Smooth muscle cell of the brain vasculature (primary cell): ENCODE data around the gene LRBA.
"Not testable (repeated sequence)": the region's sequence is repeated elsewhere in the genome, so short reads cannot be mapped to it uniquely, and the experiment has no call there.

Experiments used
- DNase-seq: peaks from one replicate; pipeline ENCODE4 v3.0.0-alpha.2; 2012; ENCODE audit warnings: low read depth, low spot score

Gene LRBA

GRCh38 chr4:150679018-150679764 lies 335.9 kb downstream of the LRBA start:
- DNase-seq, result no peak

GRCh38 chr4:150673793-150674192 lies 341.3 kb downstream of the LRBA start:
- no peak for DNase-seq

- no peak for DNase-seq
Measured at GRCh38 chr4:150668824-150669223, 346.3 kb downstream of the LRBA start.

- DNase-seq, result no peak
Measured at GRCh38 chr4:150664935-150665334, 350.1 kb downstream of the LRBA start.

DNA sequence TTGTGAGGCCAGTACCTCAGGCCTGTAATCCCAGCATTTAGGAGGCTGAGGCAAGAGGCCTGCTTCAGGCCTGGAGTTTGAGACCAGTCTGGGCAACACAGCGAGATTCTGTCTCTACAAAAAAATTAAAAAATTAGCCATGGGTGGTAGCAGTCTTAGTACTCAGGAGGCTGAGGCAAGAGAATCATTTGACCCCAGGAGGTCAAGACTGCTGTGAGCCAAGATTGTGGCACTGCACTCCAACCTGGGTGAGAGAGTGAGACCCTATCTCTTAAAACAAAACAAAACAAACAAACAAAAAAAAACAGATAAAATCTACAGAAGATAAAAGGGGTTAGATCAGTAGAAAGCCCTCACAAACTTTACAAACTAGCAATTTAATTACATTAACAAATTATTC lies 352.4 kb downstream of the LRBA start:
- DNase-seq, result no peak

DNA sequence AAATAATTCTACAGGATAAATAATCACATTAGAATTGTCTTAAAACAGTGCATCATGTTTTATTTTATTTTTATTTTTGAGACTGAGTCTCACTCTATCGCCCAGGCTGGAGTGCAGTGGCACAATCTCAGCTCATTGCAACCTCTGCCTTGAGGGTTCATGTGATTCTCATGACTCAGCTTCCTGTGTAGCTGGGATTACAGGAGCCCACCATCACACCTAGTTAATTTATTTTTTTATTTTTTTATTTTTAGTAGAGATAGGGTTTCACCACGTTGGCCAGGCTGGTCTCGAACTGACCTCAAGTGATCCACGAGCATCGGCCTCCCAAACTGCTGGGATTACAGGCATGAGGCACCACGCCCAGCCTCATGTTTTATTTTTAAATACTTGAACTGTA lies 353.5 kb downstream of the LRBA start:
- DNase-seq, result not testable (repeated sequence)

DNA sequence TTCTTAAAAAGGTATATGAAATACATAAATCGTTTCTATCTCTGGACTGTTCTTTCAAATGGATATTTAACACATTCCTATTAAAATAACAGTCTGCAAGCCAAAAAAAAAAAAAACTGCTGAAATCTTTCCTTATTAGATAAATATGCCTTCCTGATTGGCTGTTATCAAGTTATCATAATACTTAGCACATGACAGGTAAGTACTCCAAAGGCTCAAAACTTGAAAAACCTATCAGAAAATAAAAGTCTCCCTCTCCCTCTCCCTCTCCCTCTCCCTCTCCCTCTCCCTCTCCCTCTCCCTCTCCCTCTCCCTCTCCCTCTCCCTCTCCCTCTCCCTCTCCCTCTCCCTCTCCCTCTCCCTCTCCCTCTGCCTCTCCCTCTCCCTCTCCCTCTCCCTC lies 356.8 kb downstream of the LRBA start:
- DNase-seq, result not testable (repeated sequence)

GRCh38 chr4:150656891-150657290 lies 358.2 kb downstream of the LRBA start:
- DNase-seq, result no peak

DNA sequence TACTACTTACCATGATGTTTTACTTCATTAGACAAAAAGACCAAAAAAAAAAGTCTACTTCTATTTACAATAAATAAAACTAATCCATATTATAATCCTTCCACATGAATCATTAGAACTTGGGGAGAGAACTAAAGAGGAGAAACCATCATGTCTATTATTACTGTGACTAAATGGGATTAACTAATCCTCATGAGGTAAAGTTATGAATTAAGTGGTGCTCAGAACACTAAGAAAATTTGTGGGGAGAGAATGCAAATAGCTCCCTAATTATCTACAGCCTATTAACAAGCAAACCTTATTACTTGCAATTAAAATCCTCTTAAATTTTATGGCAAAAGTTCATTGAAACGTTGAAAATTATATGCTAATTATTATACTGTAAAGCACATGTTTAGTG lies 364.3 kb downstream of the LRBA start:
- DNase-seq, result no peak

- DNase-seq, result no peak
Measured at GRCh38 chr4:150648123-150648522, 367.0 kb downstream of the LRBA start.

GRCh38 chr4:150647008-150647407 lies 368.1 kb downstream of the LRBA start:
- no peak for DNase-seq

- no peak for DNase-seq
Measured at GRCh38 chr4:150641612-150642011, 373.5 kb downstream of the LRBA start.

- no peak for DNase-seq
Measured at GRCh38 chr4:150632639-150633038, 382.4 kb downstream of the LRBA start.

DNA sequence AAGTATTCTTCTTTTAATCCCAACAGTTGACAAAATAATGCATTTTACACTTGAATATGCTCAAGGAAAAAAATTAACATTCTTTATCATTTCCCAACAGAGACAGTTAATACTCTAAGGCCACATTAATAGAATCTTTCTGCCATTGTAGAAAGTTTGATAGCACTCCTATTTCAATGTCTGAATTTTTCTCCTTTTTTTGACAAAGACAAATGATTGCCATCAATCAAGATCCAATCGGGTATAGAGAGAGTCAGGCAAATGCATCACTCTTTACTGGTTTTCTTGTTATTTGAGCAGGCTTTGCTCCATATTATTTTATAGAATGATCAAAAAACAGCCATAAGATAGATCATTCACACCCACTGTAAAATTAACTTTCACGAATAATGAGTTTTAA lies 387.0 kb downstream of the LRBA start:
- DNase-seq, result no peak

DNA sequence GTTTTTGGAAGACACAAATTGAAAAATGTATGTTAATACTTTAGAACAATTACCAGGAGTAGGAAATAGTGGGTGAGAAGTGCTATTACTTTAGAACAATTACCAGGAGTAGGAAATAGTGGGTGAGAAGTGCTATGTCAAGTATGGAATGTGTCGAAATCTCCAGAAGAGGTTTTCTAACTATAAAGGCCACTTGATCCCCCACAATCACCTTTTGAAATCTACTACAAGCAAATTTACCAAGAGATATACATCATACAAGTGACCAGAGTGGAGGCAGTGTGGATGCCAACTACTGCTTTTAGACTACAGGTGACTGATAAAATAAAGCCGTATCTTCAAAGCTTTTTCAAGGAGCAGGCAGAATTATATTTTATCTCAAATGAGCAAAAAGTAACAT lies 390.1 kb downstream of the LRBA start:
- no peak for DNase-seq

DNA sequence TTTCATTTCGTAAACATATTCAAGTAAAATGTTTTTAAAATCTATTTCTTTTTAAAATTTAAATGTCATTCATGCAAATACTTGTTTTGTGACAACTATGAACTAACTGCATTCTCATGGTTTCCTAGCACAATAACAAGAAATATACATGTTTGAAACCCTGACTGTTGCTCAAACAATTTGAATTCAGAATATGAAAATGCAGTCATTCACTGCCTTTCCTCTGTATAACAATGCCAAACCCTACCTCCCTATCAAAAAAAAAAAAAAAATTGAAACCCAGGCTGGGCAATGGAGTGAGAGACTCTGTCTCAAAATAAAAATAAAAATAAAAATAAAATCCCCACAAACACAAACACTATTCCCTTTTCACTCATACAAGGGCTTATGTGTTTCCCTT lies 391.0 kb downstream of the LRBA start:
- DNase-seq, result no peak

DNA sequence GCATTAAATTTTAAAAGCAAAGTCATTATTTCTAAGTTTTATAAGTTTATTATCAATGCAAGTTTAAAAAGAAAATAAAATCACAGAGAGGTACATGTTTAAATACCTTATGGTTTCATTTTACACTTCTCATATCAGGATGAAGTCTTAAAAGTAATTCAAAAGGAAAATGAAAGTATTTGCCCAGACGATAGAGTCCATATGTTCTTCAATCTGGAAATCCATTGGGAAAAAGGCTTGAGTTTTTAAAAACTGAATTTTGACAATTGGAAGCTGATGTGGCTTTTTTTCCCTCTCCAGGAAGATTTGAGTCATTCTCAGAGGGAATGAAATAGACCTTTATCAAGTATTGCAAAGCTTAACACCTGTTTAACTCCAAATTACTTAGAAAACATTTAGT lies 396.0 kb downstream of the LRBA start:
- DNase-seq, result no peak

DNA sequence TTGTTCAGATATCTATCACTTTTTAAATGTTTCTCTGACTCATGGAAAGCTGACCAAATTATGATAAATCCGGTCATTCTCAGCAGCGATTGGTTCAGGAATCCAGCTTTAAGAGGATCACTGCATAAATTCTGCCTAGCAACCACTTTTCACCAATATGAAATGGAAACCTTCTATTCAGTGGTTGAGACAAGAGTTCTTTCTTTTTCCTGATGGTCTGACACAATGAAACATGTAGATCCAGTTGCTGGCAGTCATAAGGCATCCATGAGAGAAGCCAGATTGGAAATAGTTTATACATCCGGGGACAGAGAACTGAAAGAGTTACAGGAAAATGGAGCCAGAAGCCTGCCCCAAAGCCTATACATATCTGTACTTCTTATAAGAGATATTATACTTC lies 406.0 kb downstream of the LRBA start:
- no peak for DNase-seq

DNA sequence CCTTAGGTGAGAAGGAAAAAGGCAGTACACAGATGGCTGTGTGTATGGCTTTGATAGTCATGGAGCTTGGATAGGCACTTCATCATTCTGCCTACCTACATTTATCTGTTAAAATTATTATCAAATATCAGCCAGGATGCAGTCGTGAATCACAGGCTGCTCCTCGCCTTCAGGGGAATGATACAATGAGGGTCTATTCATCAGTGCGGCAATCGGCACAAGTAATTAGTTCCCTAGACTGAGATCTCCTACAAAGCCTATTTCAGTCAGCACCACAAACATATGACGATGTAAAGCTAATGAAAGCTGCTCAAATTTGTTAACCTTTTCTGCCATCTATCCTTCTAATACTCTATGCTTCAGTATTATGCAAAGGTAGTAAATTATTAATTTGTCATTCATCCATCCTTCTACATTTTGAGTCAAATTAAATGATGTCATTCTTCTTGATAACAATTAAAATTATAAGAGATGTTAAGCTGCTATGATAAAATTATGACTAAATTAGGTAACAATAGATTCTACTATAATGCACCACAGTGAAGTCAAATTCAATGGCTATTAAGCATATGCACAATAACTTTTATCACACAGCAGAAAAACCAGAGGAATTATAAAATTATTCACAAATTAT lies 414.2 kb downstream of the LRBA start:
- no peak for DNase-seq

- DNase-seq, result no peak
Measured at GRCh38 chr4:150599547-150599946, 415.5 kb downstream of the LRBA start.

GRCh38 chr4:150598909-150599308 lies 416.2 kb downstream of the LRBA start:
- DNase-seq, result no peak

DNA sequence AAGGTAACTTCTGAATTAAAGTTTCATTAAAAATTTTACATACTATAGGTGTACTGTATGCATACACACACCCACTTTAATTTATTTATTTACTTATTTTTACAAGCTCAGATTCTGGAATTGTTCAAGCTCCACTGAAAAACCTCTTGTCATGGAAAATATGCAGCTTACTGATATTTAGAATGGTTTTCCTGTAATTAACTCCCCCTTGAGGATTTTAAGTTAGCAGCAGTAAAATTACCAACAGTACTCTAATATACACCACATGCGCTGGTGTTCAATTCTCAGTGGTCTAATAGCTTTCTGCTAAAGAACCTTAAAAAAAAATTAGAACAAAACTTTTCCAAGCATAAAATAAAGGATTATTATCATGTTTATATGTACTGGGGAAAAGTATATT lies 421.1 kb downstream of the LRBA start:
- DNase-seq, result no peak

DNA sequence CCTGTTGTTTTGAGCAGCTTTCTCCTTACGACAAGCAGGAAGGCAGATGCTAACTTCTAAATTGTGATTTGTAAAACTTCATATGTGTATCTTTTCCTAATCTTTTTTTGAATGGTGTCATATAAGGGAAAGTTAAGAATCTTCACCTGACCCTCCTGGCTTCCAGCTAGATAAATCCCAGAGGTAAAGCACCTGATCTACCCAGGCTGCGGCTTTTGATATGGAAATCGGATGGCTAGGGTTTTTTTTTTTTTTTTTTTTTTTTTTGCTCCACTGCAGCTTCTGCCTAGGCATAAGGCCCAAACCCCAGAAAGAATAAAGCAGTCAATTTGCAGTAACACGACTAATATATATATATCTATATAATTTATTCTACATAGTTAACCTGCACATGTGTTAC lies 423.2 kb downstream of the LRBA start:
- DNase-seq, result no peak

- DNase-seq, result no peak
Measured at GRCh38 chr4:150591406-150591805, 423.7 kb downstream of the LRBA start.
